HCT116 (cell line): ENCODE results near the gene EXOSC5. TPM values are rescaled to one million over a fixed set of nuclear protein-coding genes. Genes with fewer than 3 reads are reported as not detected.

Experiments used
- ATAC-seq: fragments of 200-7000 bp; cut with Tn5 transposase; 2 replicates; pipeline ENCODE4 v1.9.1; 2020; ENCODE audit warnings: mild to moderate bottlenecking, moderate library complexity
- BruUV-seq: library from RNA; stranded (reverse); fragments of 400-500 nt; replicated peaks from 2 replicates; lab custom pipeline; 2021; lab: Mats Ljungman, UMichigan
- CTCF ChIA-PET: fragments of 300-600 bp; sonication (Branson Sonifier 250); formaldehyde crosslinking; loops from one replicate; lab custom pipeline; 2021; ENCODE audit warnings: antibody characterized with exemption; lab: Charles Lee
- POLR2A ChIA-PET: fragments of 300-600, 350-600 bp; sonication (Branson Sonifier 250); formaldehyde crosslinking; loops from one replicate; lab custom pipeline; 2021; ENCODE audit warnings: antibody characterized with exemption; lab: Charles Lee
- RAD21 ChIA-PET, 2 experiments: fragments of 300-600 bp; sonication (Branson Sonifier 250); formaldehyde crosslinking; loops; one replicate each; lab custom pipeline; 2023; ENCODE audit warnings: low total read pairs in 2 of 2; ENCODE audit not compliant: uncharacterized antibody in 2 of 2, unreplicated experiment in 2 of 2, low non-redundant PET in 1 of 2; lab: Charles Lee
- DNase-seq: peaks from one replicate; pipeline ENCODE4 v3.0.0-alpha.2; 2010; ENCODE audit warnings: low read depth, low spot score
- H2AFZ ChIP-seq: fragments of 200-600 bp; shearing (Covaris generic), sonication (generic); 2 replicates; pipeline ENCODE4 v1.6.1; 2017; ENCODE audit warnings: low read depth, mixed run types, mixed read lengths, antibody characterized with exemption, low read length; ENCODE audit not compliant: poor library complexity, severe bottlenecking
- H3K27ac ChIP-seq: 2 replicates; pipeline ENCODE4 v1.5.1; 2012; ENCODE audit warnings: low read depth, low read length
- H3K27me3 ChIP-seq: fragments of 200-600 bp; sonication (generic); 2 replicates; pipeline ENCODE4 v1.6.1; 2016; ENCODE audit warnings: mixed run types, low read length, mixed read lengths; ENCODE audit not compliant: insufficient read depth
- H3K36me3 ChIP-seq, 2 experiments: fragments of 200-500 bp in 1 of 2; fragments of 200-600 bp in 1 of 2; sonication (Bioruptor generic) in 1 of 2; sonication (generic) in 1 of 2; 2 replicates each; pipeline versions ENCODE4 v1.5.1 to v1.6.1; 2014 to 2016; ENCODE audit warnings: low read length in 2 of 2, inconsistent platforms in 1 of 2, mixed read lengths in 1 of 2, mixed run types in 1 of 2; ENCODE audit not compliant: insufficient read depth in 2 of 2, control insufficient read depth in 1 of 2
- H3K4me1 ChIP-seq, 2 experiments: fragments of 200-600 bp in 1 of 2; sonication (generic) in 1 of 2; 2 replicates each; pipeline versions ENCODE4 v1.5.1 to v1.6.1; 2012 to 2017; ENCODE audit warnings: low read length in 2 of 2, inconsistent platforms in 1 of 2, mild to moderate bottlenecking in 1 of 2, mixed read lengths in 1 of 2, mixed run types in 1 of 2, moderate library complexity in 1 of 2; ENCODE audit not compliant: insufficient read depth in 2 of 2, control insufficient read depth in 1 of 2
- H3K4me2 ChIP-seq: fragments of 200-600 bp; sonication (generic); 2 replicates; pipeline ENCODE4 v1.6.1; 2017; ENCODE audit warnings: mixed run types, low read length, mixed read lengths
- H3K4me3 ChIP-seq, 2 experiments: fragments of 200-600 bp in 1 of 2; sonication (generic) in 1 of 2; replicated peaks in 1 of 2; 2 replicates each; pipeline ENCODE4 v1.5.1; 2011 to 2016; ENCODE audit warnings: low read length in 2 of 2, control low read depth in 1 of 2, low read depth in 1 of 2, mild to moderate bottlenecking in 1 of 2, mixed read lengths in 1 of 2, mixed run types in 1 of 2
- H3K79me2 ChIP-seq: fragments of 200-600 bp; sonication (generic); 2 replicates; pipeline ENCODE4 v1.6.1; 2017; ENCODE audit warnings: mild to moderate bottlenecking, mixed run types, low read length, moderate library complexity, mixed read lengths; ENCODE audit not compliant: insufficient read depth
- H3K9ac ChIP-seq: fragments of 200-600 bp; sonication (generic); 2 replicates; pipeline ENCODE4 v1.6.1; 2016; ENCODE audit warnings: low read length, mixed read lengths
- H3K9me2 ChIP-seq: fragments of 200-600 bp; sonication (generic), shearing (Covaris generic); 2 replicates; pipeline ENCODE4 v1.6.1; 2017; ENCODE audit warnings: mixed run types, mild to moderate bottlenecking, moderate library complexity; ENCODE audit not compliant: insufficient read depth
- H3K9me3 ChIP-seq, 2 experiments: fragments of 200-500 bp in 1 of 2; fragments of 200-600 bp in 1 of 2; sonication (Bioruptor generic) in 1 of 2; sonication (generic) in 1 of 2; 2 replicates each; pipeline ENCODE4 v1.6.1; 2014 to 2017; ENCODE audit warnings: low read length in 2 of 2, mixed read lengths in 2 of 2, inconsistent platforms in 1 of 2, low read depth in 1 of 2, mild to moderate bottlenecking in 1 of 2, mixed run types in 1 of 2, moderate library complexity in 1 of 2; ENCODE audit not compliant: control insufficient read depth in 1 of 2, insufficient read depth in 1 of 2
- H4K20me1 ChIP-seq: fragments of 200-600 bp; sonication (generic), shearing (Covaris generic); 2 replicates; pipeline ENCODE4 v1.6.1; 2017; ENCODE audit warnings: mixed run types, mild to moderate bottlenecking, moderate library complexity; ENCODE audit not compliant: insufficient read depth
- ATF3 ChIP-seq: IDR thresholded peaks from 2 replicates; pipeline ENCODE4 v1.6.1; 2012
- CBX3 ChIP-seq: IDR thresholded peaks from 2 replicates; pipeline ENCODE4 v1.6.1; 2012; ENCODE audit warnings: low read depth
- CEBPB ChIP-seq: IDR thresholded peaks from 2 replicates; pipeline ENCODE4 v1.6.1; 2012; ENCODE audit warnings: low read depth
- CTCF ChIP-seq, 3 experiments: fragments of 200-600 bp in 1 of 3; sonication (generic) in 1 of 3; IDR thresholded peaks in 2 of 3; conservative IDR thresholded peaks in 1 of 3; 2 replicates each; pipeline ENCODE4 v1.5.1; 2012 to 2017; ENCODE audit warnings: low read depth in 2 of 3, low read length in 2 of 3, antibody characterized with exemption in 1 of 3, borderline replicate concordance in 1 of 3, control low read depth in 1 of 3, mild to moderate bottlenecking in 1 of 3, mixed read lengths in 1 of 3, mixed run types in 1 of 3, moderate library complexity in 1 of 3; ENCODE audit not compliant: insufficient read depth in 1 of 3
- EGR1 ChIP-seq: IDR thresholded peaks from 2 replicates; pipeline ENCODE4 v1.6.1; 2012; ENCODE audit warnings: low read depth
- EZH2 ChIP-seq: fragments of 200-600 bp; sonication (generic); IDR thresholded peaks from 2 replicates; pipeline ENCODE4 v1.6.1; 2017; ENCODE audit warnings: antibody characterized with exemption, mixed run types
- EZH2phosphoT487 ChIP-seq: fragments of 200-600 bp; IDR thresholded peaks from 2 replicates; pipeline ENCODE4 v1.6.1; 2018; ENCODE audit warnings: antibody characterized with exemption, borderline replicate concordance
- FOSL1 ChIP-seq: IDR thresholded peaks from 2 replicates; pipeline ENCODE4 v1.6.1; 2012; ENCODE audit warnings: low read depth
- JUND ChIP-seq: IDR thresholded peaks from 2 replicates; pipeline ENCODE4 v1.6.1; 2012
- MAX ChIP-seq: IDR thresholded peaks from 2 replicates; pipeline ENCODE4 v1.6.1; 2012
- POLR2A ChIP-seq: IDR thresholded peaks from 2 replicates; pipeline ENCODE4 v1.7.0; 2011; ENCODE audit warnings: borderline replicate concordance; ENCODE audit not compliant: insufficient read depth, insufficient read length; ENCODE audit errors: extremely low read depth
- RAD21 ChIP-seq: IDR thresholded peaks from 2 replicates; pipeline ENCODE4 v1.6.1; 2012; ENCODE audit warnings: low read depth, mild to moderate bottlenecking
- SIN3A ChIP-seq: IDR thresholded peaks from 2 replicates; pipeline ENCODE4 v1.6.1; 2012; ENCODE audit warnings: low read depth
- SP1 ChIP-seq: IDR thresholded peaks from 2 replicates; pipeline ENCODE4 v1.6.1; 2012; ENCODE audit warnings: low read depth
- ZBTB33 ChIP-seq: IDR thresholded peaks from 2 replicates; pipeline ENCODE4 v1.6.1; 2011; ENCODE audit warnings: mild to moderate bottlenecking, low read length, moderate library complexity; ENCODE audit not compliant: insufficient replicate concordance; ENCODE audit errors: extremely low read depth
- ZFX ChIP-seq: fragments of 450-650 bp; IDR thresholded peaks from 2 replicates; pipeline ENCODE4 v1.6.1; 2017
- ZNF274 ChIP-seq: fragments of 200-500 bp; sonication (Bioruptor generic); IDR thresholded peaks from 2 replicates; pipeline ENCODE4 v1.6.1; 2014; ENCODE audit warnings: mild to moderate bottlenecking, low read depth, low read length, inconsistent platforms
- intact Hi-C: fragments of 100-400 bp; cut with micrococcal nuclease; formaldehyde crosslinking; loops from 2 replicates; pipeline ENCODE4 v1.10.0; 2022
- total RNA-seq: library from RNA; stranded (reverse); gene quantifications from one replicate; pipeline ENCODE4 v1.2.1, GENCODE V29; 2021; ENCODE audit not compliant: unreplicated experiment

Gene EXOSC5
- total RNA-seq, 1 experiment from 2014 or later: 57.5 TPM

GRCh38 chr19:41408256-41408655 lies 11.1 kb upstream of the EXOSC5 start:
- Histone ChIP-seq H3K4me1 (peaks cover 11 to 13% of the 10 kb centered on the region in 2 experiments; a peak in 3 of 4 replicates), H3K4me3 (no peak overlapping the region), H3K9me2 (no peaks in the 10 kb centered on the region), H2AFZ (no peak overlapping the region), H3K9ac (no peak overlapping the region), H3K27ac (no peak overlapping the region), H3K27me3 (no peaks in the 10 kb centered on the region), H3K9me3 (no peaks in the 10 kb centered on the region), H4K20me1 (no peaks in the 10 kb centered on the region), H3K4me2 (no peak overlapping the region), H3K36me3 (0 out of 4 replicates have a peak, but pooled peaks cover 3% of the 10 kb centered on the region in 2 experiments), H3K79me2 (no peaks in the 10 kb centered on the region)
- ChIA-PET RAD21 (no interaction called here), POLR2A (no interaction called here), CTCF (interaction anchor here (1.6 kb wide), 1 partner anchor 162 kb away, joined by 3 read pairs; no protein-coding TSS in a partner anchor)
- no peak for DNase-seq
- TF ChIP-seq CEBPB (no peak), CBX3 (no peak), MAX (no peak), EGR1 (no peak), CTCF (IDR thresholded peaks at IDR 0.05 in 2 of 3, conservative IDR thresholded peaks at IDR 0.05 in 1 of 3; ENCODE audit: borderline replicate concordance in 1 of 3, insufficient read depth in 1 of 3, low read depth in 2 of 3, low read length in 2 of 3) (no peak), EZH2phosphoT487 (no peak)
- intact Hi-C loops: no loop called here
- no TSS peak for BruUV-seq
- ATAC-seq: no peak

- ATAC-seq (no peak), DNase-seq (no peak)
- CTCF ChIA-PET: no interaction called here
- Histone ChIP-seq H3K4me2 (no peak overlapping the region), H3K79me2 (no peaks in the 10 kb centered on the region), H3K9me3 (no peaks in the 10 kb centered on the region), H3K27ac (no peak overlapping the region), H3K36me3 (0 out of 4 replicates have a peak, but pooled peaks cover 0 to 3% of the 10 kb centered on the region in 2 experiments), H3K27me3 (no peaks in the 10 kb centered on the region), H4K20me1 (no peaks in the 10 kb centered on the region), H3K4me3 (no peak overlapping the region), H2AFZ (no peak overlapping the region), H3K9ac (no peak overlapping the region), H3K9me2 (no peaks in the 10 kb centered on the region), H3K4me1 (peaks cover 11 to 13% of the 10 kb centered on the region in 2 experiments; a peak in 3 of 4 replicates)
- POLR2A ChIA-PET: no interaction called here
- intact Hi-C loops: no loop called here
- RAD21 ChIA-PET: no interaction called here
- no TSS peak for BruUV-seq
- TF ChIP-seq FOSL1 (no peak), EGR1 (no peak), JUND (no peak), ATF3 (no peak), POLR2A (no peak), ZBTB33 (no peak), ZFX (no peak), MAX (no peak), CBX3 (no peak), EZH2 (no peak), CEBPB (no peak), SP1 (no peak), RAD21 (no peak), SIN3A (no peak), ZNF274 (no peak)
Observed at GRCh38 chr19:41407271-41407670, 10.1 kb upstream of the EXOSC5 start.
